Measurements from ENCODE around the gene DLG1. TPM values are rescaled to one million over a fixed set of nuclear protein-coding genes. Genes with fewer than 3 reads are reported as not detected.

Gene DLG1
- total RNA-seq (2022; extraction: Qiagen RNA extraction; ENCODE audit: low read depth), result 13.8 to 20.5 TPM (median 18.4 TPM) in 5 replicates

GRCh38 chr3:197298341-197298944 lies at the start of gene DLG1:
Gene DLG1, minus strand, starts transcription at chr3:197298612. Its CDS starts 1,408 bp downstream, at chr3:197297204.

GRCh38 chr3:197029511-197030167 lies 268.8 kb downstream of the DLG1 start, which contains the start of gene MELTF:
Gene MELTF, minus strand, starts transcription at chr3:197029817. Its CDS starts 115 bp downstream, at chr3:197029702.

All from A549 treated with DMSO at 1 μM for 4 hours (cell line).